ENCODE measurements around the gene YLPM1.
"Not testable (repeated sequence)": the region's sequence is repeated elsewhere in the genome, so short reads cannot be mapped to it uniquely, and the experiment has no call there.

YLPM1 gene

GRCh38 chr14:74762917-74763802 lies at the start of gene YLPM1:
Gene YLPM1 (plus strand): TSS chr14:74763316. CDS start chr14:74763490, 174 bp downstream.
- peak; percentile 92 for DNase-seq

GRCh38 chr14:74713395-74713735 lies 49.8 kb upstream of the YLPM1 start:
- no peak for DNase-seq

GRCh38 chr14:74720526-74720925 lies 42.6 kb upstream of the YLPM1 start:
- no peak for DNase-seq

GRCh38 chr14:74723134-74723533 lies 40.0 kb upstream of the YLPM1 start:
- no peak for DNase-seq

GRCh38 chr14:74732387-74732786 lies 30.7 kb upstream of the YLPM1 start:
- no peak for DNase-seq

- no peak for DNase-seq
Measured at GRCh38 chr14:74733221-74733620, 29.9 kb upstream of the YLPM1 start.

- DNase-seq, result no peak
Measured at GRCh38 chr14:74735125-74735524, 28.0 kb upstream of the YLPM1 start.

GRCh38 chr14:74737753-74738325 lies 25.3 kb upstream of the YLPM1 start:
- DNase-seq, result no peak

- no peak for DNase-seq
Measured at GRCh38 chr14:74739293-74740030, 23.7 kb upstream of the YLPM1 start.

GRCh38 chr14:74747237-74747636 lies 15.9 kb upstream of the YLPM1 start:
- no peak for DNase-seq

GRCh38 chr14:74754157-74754556 lies 9.0 kb upstream of the YLPM1 start:
- no peak for DNase-seq

- DNase-seq, result no peak
Measured at GRCh38 chr14:74754899-74755298, 8.2 kb upstream of the YLPM1 start.

GRCh38 chr14:74756326-74756725 lies 6.8 kb upstream of the YLPM1 start:
- DNase-seq, result no peak

- DNase-seq, result not testable (repeated sequence)
Measured at GRCh38 chr14:74758505-74758904, 4.6 kb upstream of the YLPM1 start.

- DNase-seq, result no peak
Measured at GRCh38 chr14:74763803-74764531, 851 bp downstream of the YLPM1 start.

GRCh38 chr14:74765721-74766120 lies 2.6 kb downstream of the YLPM1 start:
- no peak for DNase-seq

GRCh38 chr14:74771399-74771798 lies 8.3 kb downstream of the YLPM1 start:
- no peak for DNase-seq

GRCh38 chr14:74784634-74785033 lies 21.5 kb downstream of the YLPM1 start:
- DNase-seq, result no peak

- DNase-seq, result no peak
Measured at GRCh38 chr14:74785056-74785613, 22.0 kb downstream of the YLPM1 start.

GRCh38 chr14:74786796-74787315 lies 23.7 kb downstream of the YLPM1 start:
- no peak for DNase-seq

- no peak for DNase-seq
Measured at GRCh38 chr14:74792249-74793039, 29.3 kb downstream of the YLPM1 start.

All from SHP77 treated with DMSO at 0.1 percent for 48 hours (cell line).